ENCODE data around the gene ZNF684. TPM values are rescaled to one million over a fixed set of nuclear protein-coding genes. Genes with fewer than 3 reads are reported as not detected.

ZNF684 gene
- total RNA-seq, 2 experiments from 2014 or later, result 1.3 to 1.7 TPM

- Histone ChIP-seq H3K27ac (ENCODE audit: low read depth in 1 of 2, low read length in 2 of 2) (peak overlapping the region; percentile 5 to 35), H3K27me3 (ENCODE audit: control insufficient read depth in 1 of 2, insufficient read depth in 2 of 2, low read length in 2 of 2) (no peaks in the 10 kb centered on the region), H3K4me3 (ENCODE audit: low read length) (peak overlapping the region; percentile 97), H3K4me1 (ENCODE audit: insufficient read depth, low read length) (peaks cover 17% of the 10 kb centered on the region), H3K9me3 (ENCODE audit: control insufficient read depth in 1 of 2, insufficient read depth in 1 of 2, low read length in 2 of 2) (peaks cover 24 to 36% of the 10 kb centered on the region in 2 experiments), H3K36me3 (ENCODE audit: insufficient read depth, low read length) (no peaks in the 10 kb centered on the region)
- TF ChIP-seq CTCF (IDR thresholded peaks at IDR 0.05), result no peak
- Mint-ChIP-seq H3K27ac (peak overlapping the region; percentile 50), H3K9me3 (peaks cover 7% of the 10 kb centered on the region), H3K27me3 (no peaks in the 10 kb centered on the region), H3K4me3 (peak overlapping the region; percentile 88), H3K36me3 (ENCODE audit: low read depth) (peaks cover 82% of the 10 kb centered on the region), H3K4me1 (ENCODE audit: low read depth) (peaks cover 15% of the 10 kb centered on the region)
- intact Hi-C loops (cut with DNase I, micrococcal nuclease), result loop anchor here in 1 of 2 experiments (2.0 to 5.0 kb wide), 2 partner anchors 23 to 56 kb away; partner anchors contain the start of genes ZFP69B and ZNF684
- ChIA-PET CTCF (interaction anchor here (0.6 to 1.7 kb wide), 3 partner anchors 11 to 67 kb away, joined by 3 to 10 read pairs (median 4); partner anchors contain the start of gene ZNF684), POLR2A (interaction anchor here (0.6 to 1.7 kb wide), 5 partner anchors 24 to 1350 kb away, joined by 3 to 13 read pairs (median 7); partner anchors contain the start of genes NFYC, ZFP69B and ZNF684)
- peak in 1 of 14 experiments; percentile 10 for DNase-seq
- ATAC-seq (ENCODE audit: poor library complexity), result no peak
These were observed 23.5 kb upstream of the ZNF684 start for GRCh38 chr1:40507973-40508372.

GRCh38 chr1:40508375-40509341 lies 22.8 kb upstream of the ZNF684 start, which contains the start of gene EXO5:
Gene EXO5 (plus strand): TSS chr1:40508767. CDS start chr1:40514545, 5,778 bp downstream.
- peak; percentile 98 for ATAC-seq (ENCODE audit: poor library complexity)
- peaks cover 17% of the 10 kb centered on the region for H3K4me1 ChIP-seq (ENCODE audit: insufficient read depth, low read length)
- Mint-ChIP-seq H3K27ac (peak within 1 kb of the TSS; percentile 50), H3K27me3 (no peaks in the 10 kb centered on the region), H3K36me3 (ENCODE audit: low read depth) (peaks cover 76% of the 10 kb centered on the region), H3K9me3 (peaks cover 5% of the 10 kb centered on the region), H3K4me1 (ENCODE audit: low read depth) (peaks cover 15% of the 10 kb centered on the region), H3K4me3 (peak within 1 kb of the TSS; percentile 88)
- TF ChIP-seq CTCF (IDR thresholded peaks at IDR 0.05), result no peak
- intact Hi-C loops (cut with DNase I, micrococcal nuclease), result loop anchor here in 1 of 2 experiments (2.0 to 5.0 kb wide), 2 partner anchors 22 to 56 kb away; partner anchors contain the start of genes ZFP69B and ZNF684
- ChIA-PET CTCF (interaction anchor here (0.6 to 1.7 kb wide), 3 partner anchors 12 to 274 kb away, joined by 3 to 10 read pairs (median 4); partner anchors contain the start of gene ZNF684), POLR2A (interaction anchor here (0.6 to 1.7 kb wide), 7 partner anchors 23 to 663 kb away, joined by 3 to 13 read pairs (median 5); partner anchors contain the start of genes CITED4, NFYC, ZFP69B and ZNF684)
- H3K27ac ChIP-seq (ENCODE audit: low read depth in 1 of 2, low read length in 2 of 2), result peak within 1 kb of the TSS; percentile 5 to 35
- H3K9me3 ChIP-seq (ENCODE audit: control insufficient read depth in 1 of 2, insufficient read depth in 1 of 2, low read length in 2 of 2), result peaks cover 17 to 35% of the 10 kb centered on the region in 2 experiments
- peak within 1 kb of the TSS; percentile 97 for H3K4me3 ChIP-seq (ENCODE audit: low read length)
- peak; percentile 53 to 87 (median 77) for DNase-seq
- no peaks in the 10 kb centered on the region for H3K27me3 ChIP-seq (ENCODE audit: control insufficient read depth in 1 of 2, insufficient read depth in 2 of 2, low read length in 2 of 2)
- no peaks in the 10 kb centered on the region for H3K36me3 ChIP-seq (ENCODE audit: insufficient read depth, low read length)

- ChIA-PET POLR2A (no interaction called here), CTCF (no interaction called here)
- Histone ChIP-seq H3K27me3 (ENCODE audit: control insufficient read depth in 1 of 2, insufficient read depth in 2 of 2, low read length in 2 of 2) (no peaks in the 10 kb centered on the region), H3K4me1 (ENCODE audit: insufficient read depth, low read length) (no peaks in the 10 kb centered on the region), H3K9me3 (ENCODE audit: control insufficient read depth in 1 of 2, insufficient read depth in 1 of 2, low read length in 2 of 2) (peaks cover 42 to 46% of the 10 kb centered on the region in 2 experiments), H3K36me3 (ENCODE audit: insufficient read depth, low read length) (no peaks in the 10 kb centered on the region), H3K27ac (ENCODE audit: low read depth in 1 of 2, low read length in 2 of 2) (no peak overlapping the region), H3K4me3 (ENCODE audit: low read length) (no peak overlapping the region)
- H3K27me3 Mint-ChIP-seq, result peaks cover 10% of the 10 kb centered on the region
- DNase-seq, result no peak
- intact Hi-C loops (cut with DNase I, micrococcal nuclease), result no loop called here
- peaks cover 18% of the 10 kb centered on the region for H3K9me3 Mint-ChIP-seq
- H3K27ac Mint-ChIP-seq, result no peak overlapping the region
- no peak for TF ChIP-seq CTCF (IDR thresholded peaks at IDR 0.05)
- H3K36me3 Mint-ChIP-seq (ENCODE audit: low read depth), result peaks cover 42% of the 10 kb centered on the region
- H3K4me1 Mint-ChIP-seq (ENCODE audit: low read depth), result no peaks in the 10 kb centered on the region
- ATAC-seq (ENCODE audit: poor library complexity), result no peak
- H3K4me3 Mint-ChIP-seq, result no peak overlapping the region
These were observed 11.9 kb upstream of the ZNF684 start for GRCh38 chr1:40519517-40519916.

Data from CD4-positive, alpha-beta T cell (primary cell).